H9 (cell line): ENCODE data around the gene BBC3. TPM values are rescaled to one million over a fixed set of nuclear protein-coding genes. Genes with fewer than 3 reads are reported as not detected.

Experiments used
- DNase-seq: peaks from one replicate; pipeline ENCODE4 v3.0.0-alpha.2; 2017
- H2AFZ ChIP-seq: one replicate; pipeline ENCODE4 v1.6.1; 2013; ENCODE audit warnings: mild to moderate bottlenecking, low read length, control low read depth, moderate library complexity
- H2AK5ac ChIP-seq: 2 replicates; pipeline ENCODE4 v1.6.1; 2013; ENCODE audit warnings: low read length, control low read depth, mixed read lengths; ENCODE audit not compliant: insufficient read length
- H2BK120ac ChIP-seq: one replicate; pipeline ENCODE4 v1.6.1; 2013; ENCODE audit warnings: low read depth, mild to moderate bottlenecking, low read length, control low read depth, inconsistent platforms; ENCODE audit not compliant: poor library complexity, severe bottlenecking
- H2BK12ac ChIP-seq: 2 replicates; pipeline ENCODE4 v1.6.1; 2013; ENCODE audit warnings: low read length, control low read depth, mixed read lengths, low read depth; ENCODE audit not compliant: insufficient read length
- H2BK15ac ChIP-seq: 2 replicates; pipeline ENCODE4 v1.6.1; 2013; ENCODE audit warnings: low read depth, low read length, control low read depth
- H2BK20ac ChIP-seq: one replicate; pipeline ENCODE4 v1.6.1; 2013; ENCODE audit warnings: low read depth, mild to moderate bottlenecking, low read length, control low read depth, inconsistent platforms; ENCODE audit not compliant: poor library complexity, severe bottlenecking
- H2BK5ac ChIP-seq: 2 replicates; pipeline ENCODE4 v1.6.1; 2013; ENCODE audit warnings: low read length, control low read depth, mixed read lengths; ENCODE audit not compliant: insufficient read length
- H3K14ac ChIP-seq: 2 replicates; pipeline ENCODE4 v1.6.1; 2013; ENCODE audit warnings: low read length, control low read depth; ENCODE audit not compliant: insufficient read depth
- H3K18ac ChIP-seq: 2 replicates; pipeline ENCODE4 v1.6.1; 2013; ENCODE audit warnings: low read depth, mild to moderate bottlenecking, mixed read lengths, low read length, control low read depth; ENCODE audit not compliant: insufficient read length
- H3K23ac ChIP-seq: 2 replicates; pipeline ENCODE4 v1.6.1; 2013; ENCODE audit warnings: low read length, control low read depth, mixed read lengths, low read depth; ENCODE audit not compliant: insufficient read length
- H3K23me2 ChIP-seq: 2 replicates; pipeline ENCODE4 v1.6.1; 2013; ENCODE audit warnings: low read depth, mild to moderate bottlenecking, mixed read lengths, low read length, control low read depth; ENCODE audit not compliant: insufficient read length, poor library complexity, severe bottlenecking
- H3K27ac ChIP-seq: 2 replicates; pipeline ENCODE4 v1.5.1; 2013; ENCODE audit warnings: low read length, control low read depth, mixed read lengths, low read depth; ENCODE audit not compliant: insufficient read length
- H3K27me3 ChIP-seq: 2 replicates; pipeline ENCODE4 v1.6.1; 2013; ENCODE audit warnings: low read length, control low read depth, inconsistent platforms; ENCODE audit not compliant: insufficient read depth
- H3K4ac ChIP-seq: 2 replicates; pipeline ENCODE4 v1.6.1; 2013; ENCODE audit warnings: low read depth, mild to moderate bottlenecking, control low read depth, inconsistent platforms, low read length, moderate library complexity
- H3K4me1 ChIP-seq: 2 replicates; pipeline ENCODE4 v1.6.1; 2013; ENCODE audit warnings: low read length, control low read depth, inconsistent platforms; ENCODE audit not compliant: insufficient read depth
- H3K4me2 ChIP-seq: 2 replicates; pipeline ENCODE4 v1.6.1; 2013; ENCODE audit warnings: low read length, control low read depth, mixed read lengths; ENCODE audit not compliant: insufficient read length, insufficient read depth
- H3K56ac ChIP-seq: 2 replicates; pipeline ENCODE4 v1.6.1; 2013; ENCODE audit warnings: low read depth, mild to moderate bottlenecking, mixed read lengths, low read length, control low read depth; ENCODE audit not compliant: insufficient read length
- H3K79me1 ChIP-seq: 2 replicates; pipeline ENCODE4 v1.6.1; 2013; ENCODE audit warnings: low read depth, mild to moderate bottlenecking, moderate library complexity, low read length, control low read depth, inconsistent platforms; ENCODE audit not compliant: insufficient read depth, poor library complexity, severe bottlenecking
- H3K79me2 ChIP-seq: 2 replicates; pipeline ENCODE4 v1.6.1; 2013; ENCODE audit warnings: low read length, control low read depth, inconsistent platforms; ENCODE audit not compliant: insufficient read depth
- H3K9ac ChIP-seq: 2 replicates; pipeline ENCODE4 v1.6.1; 2013; ENCODE audit warnings: low read length, control low read depth, mixed read lengths; ENCODE audit not compliant: insufficient read length; ENCODE audit errors: extremely low read depth
- H3K9me3 ChIP-seq: one replicate; pipeline ENCODE4 v1.6.1; 2013; ENCODE audit warnings: low read depth, low read length, inconsistent platforms; ENCODE audit not compliant: control insufficient read depth
- H3T11ph ChIP-seq: one replicate; pipeline ENCODE4 v1.6.1; 2013; ENCODE audit warnings: mild to moderate bottlenecking, low read length, control low read depth, inconsistent platforms
- H4K20me1 ChIP-seq: one replicate; pipeline ENCODE4 v1.6.1; 2013; ENCODE audit not compliant: control insufficient read depth, insufficient read length, insufficient read depth
- H4K5ac ChIP-seq: 2 replicates; pipeline ENCODE4 v1.6.1; 2013; ENCODE audit warnings: low read depth, mild to moderate bottlenecking, mixed read lengths, low read length, control low read depth; ENCODE audit not compliant: insufficient read length
- H4K8ac ChIP-seq: replicated peaks from 2 replicates; pipeline ENCODE4 v1.6.1; 2013; ENCODE audit warnings: low read length, control low read depth, mixed read lengths, low read depth; ENCODE audit not compliant: insufficient read length
- H4K91ac ChIP-seq: 2 replicates; pipeline ENCODE4 v1.6.1; 2013; ENCODE audit warnings: low read depth, mild to moderate bottlenecking, moderate library complexity, mixed read lengths, low read length, control low read depth; ENCODE audit not compliant: insufficient read length
- H3K27ac Mint-ChIP-seq, 3 experiments: 2 replicates in 2 of 3; 3 replicates in 1 of 3; pipeline ENCODE4 v1.8.0; 2020 to 2021; ENCODE audit warnings: mixed read lengths in 3 of 3, mild to moderate bottlenecking in 1 of 3, moderate library complexity in 1 of 3
- H3K27me3 Mint-ChIP-seq: 2 replicates; pipeline ENCODE4 v1.8.0; 2021; ENCODE audit warnings: low read depth, mild to moderate bottlenecking, moderate library complexity, mixed read lengths
- H3K36me3 Mint-ChIP-seq, 3 experiments: 2 replicates in 2 of 3; 3 replicates in 1 of 3; pipeline ENCODE4 v1.8.0; 2020 to 2021; ENCODE audit warnings: low read depth in 3 of 3, mixed read lengths in 3 of 3; ENCODE audit not compliant: insufficient read depth in 1 of 3
- H3K4me1 Mint-ChIP-seq, 2 experiments: 2 replicates each; pipeline ENCODE4 v1.8.0; 2020; ENCODE audit warnings: mixed read lengths in 2 of 2
- H3K4me3 Mint-ChIP-seq, 2 experiments: 2 replicates in 1 of 2; 3 replicates in 1 of 2; pipeline ENCODE4 v1.8.0; 2020 to 2021; ENCODE audit warnings: mild to moderate bottlenecking in 2 of 2, mixed read lengths in 2 of 2, moderate library complexity in 1 of 2
- H3K9me3 Mint-ChIP-seq, 2 experiments: 2 replicates in 1 of 2; 3 replicates in 1 of 2; pipeline ENCODE4 v1.8.0; 2020; ENCODE audit warnings: mild to moderate bottlenecking in 2 of 2, mixed read lengths in 2 of 2, moderate library complexity in 1 of 2
- CTCF ChIP-seq: fragments of 200-600 bp; sonication (generic); conservative IDR thresholded peaks from 3 replicates; pipeline ENCODE4 v1.8.0; 2021; ENCODE audit warnings: antibody characterized with exemption, mild to moderate bottlenecking
- WGBS: extraction: QIAGEN DNeasy Blood & Tissue Kit; methylation state at CpG from one replicate; pipeline ENCODE4 v1.1.7; 2013; ENCODE audit warnings: missing lambda C conversion rate, low lambda C conversion rate, mixed read lengths; ENCODE audit not compliant: insufficient read length; ENCODE audit errors: extremely low coverage; 5-methylcytosine and 5-hydroxymethylcytosine counted together
- total RNA-seq: library from RNA; stranded (reverse); gene quantifications from 2 replicates; pipeline ENCODE4 v1.2.1, GENCODE V29; 2021

Gene BBC3
- total RNA-seq, 1 experiment from 2014 or later = 23.2 TPM

DNA sequence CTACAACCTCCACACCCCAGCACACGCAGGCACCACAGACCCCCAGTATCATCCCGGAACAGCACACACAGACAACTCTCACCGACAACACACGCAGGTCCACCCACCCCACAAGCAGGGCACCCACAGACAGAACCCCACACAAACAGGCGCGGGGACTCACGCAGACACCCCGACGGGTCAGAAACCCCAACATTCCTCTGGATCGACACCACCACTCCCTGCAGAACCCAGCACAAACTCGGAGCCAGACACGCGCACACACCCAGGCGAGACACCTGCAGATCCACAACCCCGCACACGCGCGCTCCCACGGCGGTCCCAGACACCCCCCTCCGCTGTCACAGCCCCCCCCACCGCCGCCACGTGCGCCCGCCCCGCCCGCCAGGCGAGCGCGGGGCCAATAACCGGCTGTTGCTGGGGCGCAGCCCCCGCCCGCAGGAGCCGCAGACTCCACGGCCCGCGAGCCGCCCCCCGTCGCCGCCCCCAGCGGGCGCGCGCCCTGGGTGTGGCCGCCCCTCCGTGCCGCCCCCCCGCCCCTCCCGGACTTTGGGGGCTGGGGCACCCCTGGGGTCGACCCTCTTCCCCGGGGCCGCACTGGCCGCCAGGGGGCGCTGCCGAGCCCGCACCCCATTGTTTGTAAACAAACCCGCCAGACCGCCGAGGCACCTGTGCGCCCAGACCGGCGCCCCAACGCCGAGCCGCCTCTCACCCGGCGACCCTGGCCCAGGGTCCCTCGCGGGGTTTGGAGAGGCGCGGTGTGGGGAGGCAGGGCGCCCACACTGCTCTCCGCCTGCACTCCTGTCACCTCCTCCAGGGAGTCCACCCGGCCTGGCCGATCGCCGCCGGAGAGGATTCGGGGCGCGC lies 712 bp downstream of the BBC3 start:
- Histone ChIP-seq H3K56ac (no peak overlapping the region), H3K27ac (no peak overlapping the region), H3K9ac (peak overlapping the region; percentile 52), H2BK15ac (no peak overlapping the region), H3K23me2 (peaks cover 30% of the 10 kb centered on the region), H3K18ac (peak overlapping the region; percentile 25), H2BK20ac (no peak overlapping the region), H4K91ac (no peak overlapping the region), H2BK12ac (no peak overlapping the region), H3K4me1 (peaks cover 7% of the 10 kb centered on the region; the same call in 1 of the 2 replicates), H4K5ac (no peak overlapping the region), H3K79me1 (no peaks in the 10 kb centered on the region), H4K20me1 (peaks cover 4% of the 10 kb centered on the region), H3K9me3 (no peaks in the 10 kb centered on the region), H2AFZ (no peak overlapping the region), H3T11ph (no peak overlapping the region), H3K79me2 (peaks cover 2% of the 10 kb centered on the region; the same call in 1 of the 2 replicates), H2AK5ac (no peak overlapping the region), H3K23ac (no peak overlapping the region), H4K8ac (no peak overlapping the region), H3K27me3 (no peaks in the 10 kb centered on the region), H3K4me2 (peak overlapping the region; percentile 88), H2BK5ac (no peak overlapping the region), H2BK120ac (no peak overlapping the region), H3K4ac (no peak overlapping the region), H3K14ac (peak overlapping the region; percentile 33; the same call in 1 of the 2 replicates)
- Mint-ChIP-seq H3K4me3 (peak overlapping the region; percentile 61 to 63; a peak in 4 of 5 replicates), H3K27me3 (no peaks in the 10 kb centered on the region), H3K36me3 (peaks cover 0 to 5% (median 4%) of the 10 kb centered on the region in 3 experiments; a peak in 5 of 7 replicates), H3K4me1 (peaks cover 23 to 25% of the 10 kb centered on the region in 2 experiments), H3K27ac (no peak overlapping the region), H3K9me3 (no peaks in the 10 kb centered on the region; a peak in 2 of 5 replicates)
- peak; percentile 89 for TF ChIP-seq CTCF
- WGBS = no CpG with 5 or more reads among the region's 84 CpGs
- peak; percentile 73 for DNase-seq
